ENCODE measurements around the gene PI4KA. TPM values are rescaled to one million over a fixed set of nuclear protein-coding genes. Genes with fewer than 3 reads are reported as not detected.

Gene PI4KA
- total RNA-seq, 4 donors from 2014 or later, result 42.5 to 81.3 (median 66.1) TPM

- no peak for DNase-seq (ENCODE audit: low spot score in 2 of 2)
- 68 to 78% methylated on average over 8 of the region's 8 CpGs for WGBS, 2 donors
- TF ChIP-seq POLR2A (IDR thresholded peaks at IDR 0.05) (no peak), CTCF (IDR thresholded peaks at IDR 0.05) (no peak)
- no peak overlapping the region for H3K4me3 ChIP-seq (ENCODE audit: low read depth, poor library complexity, severe bottlenecking)
- intact Hi-C loops (cut with DNase I; ENCODE audit: low total_unique reads), result no loop called here
These were observed 59.2 kb downstream of the PI4KA start for GRCh38 chr22:20799449-20799848.

- intact Hi-C loops (cut with DNase I; ENCODE audit: low total_unique reads), result no loop called here
- no peak for TF ChIP-seq POLR2A (IDR thresholded peaks at IDR 0.05)
- no peak for TF ChIP-seq CTCF (IDR thresholded peaks at IDR 0.05)
- H3K4me3 ChIP-seq (ENCODE audit: low read depth, poor library complexity, severe bottlenecking), result no peak overlapping the region
- DNase-seq (ENCODE audit: low spot score in 2 of 2), result no peak
- 93 to 95% methylated on average over 10 of the region's 10 CpGs for WGBS, 2 donors
These were observed 59.6 kb downstream of the PI4KA start for GRCh38 chr22:20798974-20799373.

- no peak for DNase-seq (ENCODE audit: low spot score in 2 of 2)
- 94 to 95% methylated on average over 5 of the region's 5 CpGs for WGBS, 2 donors
- intact Hi-C loops (cut with DNase I; ENCODE audit: low total_unique reads), result no loop called here
- TF ChIP-seq CTCF (IDR thresholded peaks at IDR 0.05) (no peak), POLR2A (IDR thresholded peaks at IDR 0.05) (no peak)
- H3K4me3 ChIP-seq (ENCODE audit: low read depth, poor library complexity, severe bottlenecking), result no peak overlapping the region
These were observed 60.4 kb downstream of the PI4KA start for GRCh38 chr22:20798218-20798617.

GRCh38 chr22:20796731-20797130, 61.9 kb downstream of the PI4KA start:
- no peak for DNase-seq (ENCODE audit: low spot score in 2 of 2)
- intact Hi-C loops (cut with DNase I; ENCODE audit: low total_unique reads), result no loop called here
- 95 to 97% methylated on average over 8 of the region's 8 CpGs for WGBS, 2 donors
- H3K4me3 ChIP-seq (ENCODE audit: low read depth, poor library complexity, severe bottlenecking), result no peak overlapping the region
- TF ChIP-seq POLR2A (IDR thresholded peaks at IDR 0.05) (no peak), CTCF (IDR thresholded peaks at IDR 0.05) (no peak)

GRCh38 chr22:20794650-20795413, 63.8 kb downstream of the PI4KA start:
- no peak overlapping the region for H3K4me3 ChIP-seq (ENCODE audit: low read depth, poor library complexity, severe bottlenecking)
- 93 to 94% methylated on average over 7 of the region's 7 CpGs for WGBS, 2 donors
- TF ChIP-seq CTCF (IDR thresholded peaks at IDR 0.05) (no peak), POLR2A (IDR thresholded peaks at IDR 0.05) (no peak)
- no peak for DNase-seq (ENCODE audit: low spot score in 2 of 2)
- intact Hi-C loops (cut with DNase I; ENCODE audit: low total_unique reads), result no loop called here
